ENCODE results near the gene CRELD2.
"Not testable (repeated sequence)": the region's sequence is repeated elsewhere in the genome, so short reads cannot be mapped to it uniquely, and the experiment has no call there.

CRELD2 gene

GRCh38 chr22:49938565-49939136 is 20.2 kb downstream of the CRELD2 start:
- WGBS (ENCODE audit: insufficient coverage, insufficient read length): no CpG with 5 or more reads among the region's 19 CpGs
- H3K27me3 ChIP-seq (ENCODE audit: control insufficient read depth, insufficient read depth, low read length): no peaks in the 10 kb centered on the region
- no peaks in the 10 kb centered on the region for H3K9me3 ChIP-seq (ENCODE audit: control insufficient read depth, insufficient read depth, low read length)
- H3K36me3 ChIP-seq (ENCODE audit: control insufficient read depth, insufficient read depth, low read length): no peaks in the 10 kb centered on the region
- H3K4me3 ChIP-seq (ENCODE audit: low read length): no peak overlapping the region
- no peak overlapping the region for H3K27ac ChIP-seq (ENCODE audit: low read length)
- DNase-seq (ENCODE audit: low read depth, low spot score): no peak
- H3K4me1 ChIP-seq (ENCODE audit: control insufficient read depth, insufficient read depth, low read length): peaks cover 1% of the 10 kb centered on the region; the same call in 1 of the 2 replicates

GRCh38 chr22:49941507-49942316 is 23.3 kb downstream of the CRELD2 start:
- no peaks in the 10 kb centered on the region for H3K27me3 ChIP-seq (ENCODE audit: control insufficient read depth, insufficient read depth, low read length)
- no peak overlapping the region for H3K4me3 ChIP-seq (ENCODE audit: low read length)
- H3K9me3 ChIP-seq (ENCODE audit: control insufficient read depth, insufficient read depth, low read length): no peaks in the 10 kb centered on the region
- no peaks in the 10 kb centered on the region for H3K36me3 ChIP-seq (ENCODE audit: control insufficient read depth, insufficient read depth, low read length)
- WGBS (ENCODE audit: insufficient coverage, insufficient read length): no CpG with 5 or more reads among the region's 17 CpGs
- no peak for DNase-seq (ENCODE audit: low read depth, low spot score)
- peaks cover 5% of the 10 kb centered on the region for H3K4me1 ChIP-seq (ENCODE audit: control insufficient read depth, insufficient read depth, low read length)
- no peak overlapping the region for H3K27ac ChIP-seq (ENCODE audit: low read length)

GRCh38 chr22:49942565-49943404 is 24.4 kb downstream of the CRELD2 start:
- Histone ChIP-seq H3K4me1 (ENCODE audit: control insufficient read depth, insufficient read depth, low read length) (peaks cover 9% of the 10 kb centered on the region), H3K36me3 (ENCODE audit: control insufficient read depth, insufficient read depth, low read length) (no peaks in the 10 kb centered on the region), H3K27me3 (ENCODE audit: control insufficient read depth, insufficient read depth, low read length) (no peaks in the 10 kb centered on the region), H3K9me3 (ENCODE audit: control insufficient read depth, insufficient read depth, low read length) (no peaks in the 10 kb centered on the region), H3K27ac (ENCODE audit: low read length) (no peak overlapping the region), H3K4me3 (ENCODE audit: low read length) (no peak overlapping the region)
- WGBS (ENCODE audit: insufficient coverage, insufficient read length): over 99% methylated on average over 3 of the region's 21 CpGs
- no peak for DNase-seq (ENCODE audit: low read depth, low spot score)

- H3K4me3 ChIP-seq (ENCODE audit: low read length): no peak overlapping the region
- no peaks in the 10 kb centered on the region for H3K9me3 ChIP-seq (ENCODE audit: control insufficient read depth, insufficient read depth, low read length)
- no CpG with 5 or more reads among the region's 11 CpGs for WGBS (ENCODE audit: insufficient coverage, insufficient read length)
- H3K27me3 ChIP-seq (ENCODE audit: control insufficient read depth, insufficient read depth, low read length): no peaks in the 10 kb centered on the region
- H3K36me3 ChIP-seq (ENCODE audit: control insufficient read depth, insufficient read depth, low read length): no peaks in the 10 kb centered on the region
- DNase-seq (ENCODE audit: low read depth, low spot score): no peak
- no peak overlapping the region for H3K27ac ChIP-seq (ENCODE audit: low read length)
- H3K4me1 ChIP-seq (ENCODE audit: control insufficient read depth, insufficient read depth, low read length): peaks cover 11% of the 10 kb centered on the region
Measured at GRCh38 chr22:49943405-49943765, 25.0 kb downstream of the CRELD2 start.

GRCh38 chr22:49943771-49944398 is 25.5 kb downstream of the CRELD2 start:
- no peak overlapping the region for H3K27ac ChIP-seq (ENCODE audit: low read length)
- no peak for DNase-seq (ENCODE audit: low read depth, low spot score)
- WGBS (ENCODE audit: insufficient coverage, insufficient read length): no CpG with 5 or more reads among the region's 25 CpGs
- H3K4me3 ChIP-seq (ENCODE audit: low read length): no peak overlapping the region
- no peaks in the 10 kb centered on the region for H3K9me3 ChIP-seq (ENCODE audit: control insufficient read depth, insufficient read depth, low read length)
- H3K4me1 ChIP-seq (ENCODE audit: control insufficient read depth, insufficient read depth, low read length): peaks cover 11% of the 10 kb centered on the region
- H3K36me3 ChIP-seq (ENCODE audit: control insufficient read depth, insufficient read depth, low read length): no peaks in the 10 kb centered on the region
- no peaks in the 10 kb centered on the region for H3K27me3 ChIP-seq (ENCODE audit: control insufficient read depth, insufficient read depth, low read length)

- Histone ChIP-seq H3K27ac (ENCODE audit: low read length) (no peak overlapping the region), H3K9me3 (ENCODE audit: control insufficient read depth, insufficient read depth, low read length) (no peaks in the 10 kb centered on the region), H3K4me1 (ENCODE audit: control insufficient read depth, insufficient read depth, low read length) (peaks cover 12% of the 10 kb centered on the region), H3K36me3 (ENCODE audit: control insufficient read depth, insufficient read depth, low read length) (no peaks in the 10 kb centered on the region), H3K27me3 (ENCODE audit: control insufficient read depth, insufficient read depth, low read length) (no peaks in the 10 kb centered on the region), H3K4me3 (ENCODE audit: low read length) (no peak overlapping the region)
- no CpG with 5 or more reads among the region's 13 CpGs for WGBS (ENCODE audit: insufficient coverage, insufficient read length)
- no peak for DNase-seq (ENCODE audit: low read depth, low spot score)
Measured at GRCh38 chr22:49944399-49944891, 26.0 kb downstream of the CRELD2 start.

- peaks cover 13% of the 10 kb centered on the region for H3K4me1 ChIP-seq (ENCODE audit: control insufficient read depth, insufficient read depth, low read length)
- not testable (repeated sequence) for H3K9me3 ChIP-seq (ENCODE audit: control insufficient read depth, insufficient read depth, low read length); H3K27me3 ChIP-seq (ENCODE audit: control insufficient read depth, insufficient read depth, low read length); DNase-seq (ENCODE audit: low read depth, low spot score); H3K4me3 ChIP-seq (ENCODE audit: low read length); H3K36me3 ChIP-seq (ENCODE audit: control insufficient read depth, insufficient read depth, low read length); H3K27ac ChIP-seq (ENCODE audit: low read length)
- no CpG with 5 or more reads among the region's 17 CpGs for WGBS (ENCODE audit: insufficient coverage, insufficient read length)
Measured at GRCh38 chr22:49945042-49945794, 26.8 kb downstream of the CRELD2 start.

GRCh38 chr22:49946612-49947295 is 28.3 kb downstream of the CRELD2 start:
- WGBS (ENCODE audit: insufficient coverage, insufficient read length): no CpG with 5 or more reads among the region's 17 CpGs
- Histone ChIP-seq H3K36me3 (ENCODE audit: control insufficient read depth, insufficient read depth, low read length) (no peaks in the 10 kb centered on the region; the same call in 1 of the 2 replicates), H3K27me3 (ENCODE audit: control insufficient read depth, insufficient read depth, low read length) (no peaks in the 10 kb centered on the region), H3K4me1 (ENCODE audit: control insufficient read depth, insufficient read depth, low read length) (peaks cover 15% of the 10 kb centered on the region), H3K27ac (ENCODE audit: low read length) (no peak overlapping the region), H3K4me3 (ENCODE audit: low read length) (no peak overlapping the region), H3K9me3 (ENCODE audit: control insufficient read depth, insufficient read depth, low read length) (no peaks in the 10 kb centered on the region)
- no peak for DNase-seq (ENCODE audit: low read depth, low spot score)

GRCh38 chr22:49947296-49947622 is 28.8 kb downstream of the CRELD2 start:
- WGBS (ENCODE audit: insufficient coverage, insufficient read length): no CpG with 5 or more reads among the region's 6 CpGs
- Histone ChIP-seq H3K36me3 (ENCODE audit: control insufficient read depth, insufficient read depth, low read length) (no peaks in the 10 kb centered on the region; the same call in 1 of the 2 replicates), H3K27me3 (ENCODE audit: control insufficient read depth, insufficient read depth, low read length) (no peaks in the 10 kb centered on the region), H3K4me3 (ENCODE audit: low read length) (no peak overlapping the region), H3K4me1 (ENCODE audit: control insufficient read depth, insufficient read depth, low read length) (peaks cover 15% of the 10 kb centered on the region), H3K9me3 (ENCODE audit: control insufficient read depth, insufficient read depth, low read length) (no peaks in the 10 kb centered on the region), H3K27ac (ENCODE audit: low read length) (no peak overlapping the region)
- DNase-seq (ENCODE audit: low read depth, low spot score): no peak
